Neutrophil (primary cell): ENCODE measurements around the gene CHST11.
"Not testable (repeated sequence)": the region's sequence is repeated elsewhere in the genome, so short reads cannot be mapped to it uniquely, and the experiment has no call there.

Experiments used
- H3K27ac ChIP-seq: fragments of 200-600 bp; sonication (generic); 2 replicates; pipeline ENCODE4 v1.5.1; 2016; ENCODE audit warnings: mild to moderate bottlenecking, moderate library complexity
- H3K27me3 ChIP-seq: fragments of 200-600 bp; sonication (generic); 2 replicates; pipeline ENCODE4 v1.6.0; 2016; ENCODE audit warnings: mild to moderate bottlenecking
- H3K36me3 ChIP-seq: fragments of 200-600 bp; sonication (generic); 2 replicates; pipeline ENCODE4 v1.5.1; 2017
- H3K4me1 ChIP-seq, 2 experiments: fragments of 200-600 bp in 1 of 2; sonication (generic) in 1 of 2; 1 replicate in 1 of 2; 2 replicates in 1 of 2; pipeline versions ENCODE4 v1.5.1 to v1.6.1; 2013 to 2016; ENCODE audit warnings: low read depth in 1 of 2, low read length in 1 of 2, mild to moderate bottlenecking in 1 of 2, moderate library complexity in 1 of 2; ENCODE audit not compliant: control insufficient read depth in 1 of 2, insufficient read depth in 1 of 2
- H3K4me3 ChIP-seq, 2 experiments: fragments of 200-600 bp in 1 of 2; sonication (generic) in 1 of 2; 1 replicate in 1 of 2; 2 replicates in 1 of 2; pipeline ENCODE4 v1.5.1; 2013 to 2016; ENCODE audit warnings: low read depth in 1 of 2, low read length in 1 of 2, mild to moderate bottlenecking in 1 of 2, moderate library complexity in 1 of 2
- H3K9me3 ChIP-seq: fragments of 200-600 bp; sonication (generic); 2 replicates; pipeline ENCODE4 v1.5.1; 2016
- TF ChIP-seq, protein P1 (sequence below): fragments of 200-600 bp; sonication (generic); IDR thresholded peaks from 2 replicates; pipeline ENCODE4 v1.5.1; 2016; ENCODE audit warnings: antibody characterized with exemption

The CHST11 gene

GRCh38 chr12:104562763-104563162 lies 106.0 kb downstream of the CHST11 start:
- Histone ChIP-seq H3K9me3 (no peaks in the 10 kb centered on the region), H3K4me1 (peaks cover 16 to 25% of the 10 kb centered on the region in 2 experiments), H3K4me3 (no peak overlapping the region), H3K27ac (no peak overlapping the region), H3K27me3 (no peaks in the 10 kb centered on the region), H3K36me3 (no peaks in the 10 kb centered on the region)
- TF ChIP-seq, protein P1, sequence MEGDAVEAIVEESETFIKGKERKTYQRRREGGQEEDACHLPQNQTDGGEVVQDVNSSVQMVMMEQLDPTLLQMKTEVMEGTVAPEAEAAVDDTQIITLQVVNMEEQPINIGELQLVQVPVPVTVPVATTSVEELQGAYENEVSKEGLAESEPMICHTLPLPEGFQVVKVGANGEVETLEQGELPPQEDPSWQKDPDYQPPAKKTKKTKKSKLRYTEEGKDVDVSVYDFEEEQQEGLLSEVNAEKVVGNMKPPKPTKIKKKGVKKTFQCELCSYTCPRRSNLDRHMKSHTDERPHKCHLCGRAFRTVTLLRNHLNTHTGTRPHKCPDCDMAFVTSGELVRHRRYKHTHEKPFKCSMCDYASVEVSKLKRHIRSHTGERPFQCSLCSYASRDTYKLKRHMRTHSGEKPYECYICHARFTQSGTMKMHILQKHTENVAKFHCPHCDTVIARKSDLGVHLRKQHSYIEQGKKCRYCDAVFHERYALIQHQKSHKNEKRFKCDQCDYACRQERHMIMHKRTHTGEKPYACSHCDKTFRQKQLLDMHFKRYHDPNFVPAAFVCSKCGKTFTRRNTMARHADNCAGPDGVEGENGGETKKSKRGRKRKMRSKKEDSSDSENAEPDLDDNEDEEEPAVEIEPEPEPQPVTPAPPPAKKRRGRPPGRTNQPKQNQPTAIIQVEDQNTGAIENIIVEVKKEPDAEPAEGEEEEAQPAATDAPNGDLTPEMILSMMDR = no peak

DNA sequence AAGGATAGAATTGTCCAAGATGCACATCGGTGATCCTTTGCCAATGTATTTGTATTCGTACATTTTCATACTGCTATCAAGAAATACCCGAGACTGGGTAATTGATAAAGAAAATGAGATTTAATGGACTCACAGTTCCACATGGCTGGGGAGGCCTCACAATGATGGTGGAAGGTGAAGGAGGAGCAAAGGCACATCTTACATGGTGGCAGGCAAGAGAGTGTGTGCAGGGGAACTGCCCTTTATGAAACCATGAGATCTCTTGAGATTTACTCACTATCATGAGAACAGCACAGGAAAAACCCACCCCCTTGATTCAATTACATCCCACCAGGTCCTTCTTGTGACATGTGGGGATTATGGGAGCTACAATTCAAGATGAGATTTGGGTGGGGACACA lies 107.9 kb downstream of the CHST11 start:
- H3K27me3 ChIP-seq, H3K9me3 ChIP-seq, H3K36me3 ChIP-seq, H3K4me3 ChIP-seq: not testable (repeated sequence)
- Histone ChIP-seq H3K4me1 (peaks cover 34 to 44% of the 10 kb centered on the region in 2 experiments), H3K27ac (peak overlapping the region; percentile 13)

GRCh38 chr12:104565606-104566243 lies 109.0 kb downstream of the CHST11 start:
- H3K4me1 ChIP-seq = peaks cover 45 to 55% of the 10 kb centered on the region in 2 experiments
- peak overlapping the region; percentile 94 for H3K27ac ChIP-seq
- H3K36me3 ChIP-seq = no peaks in the 10 kb centered on the region
- H3K27me3 ChIP-seq = no peaks in the 10 kb centered on the region
- no peaks in the 10 kb centered on the region for H3K9me3 ChIP-seq
- TF ChIP-seq, protein P1 = no peak
- no peak overlapping the region for H3K4me3 ChIP-seq

GRCh38 chr12:104566244-104566993 lies 109.7 kb downstream of the CHST11 start:
- H3K9me3 ChIP-seq = no peaks in the 10 kb centered on the region
- H3K27ac ChIP-seq = peak overlapping the region; percentile 94
- peaks cover 52 to 61% of the 10 kb centered on the region in 2 experiments for H3K4me1 ChIP-seq
- no peaks in the 10 kb centered on the region for H3K36me3 ChIP-seq
- no peak overlapping the region for H3K4me3 ChIP-seq
- H3K27me3 ChIP-seq = no peaks in the 10 kb centered on the region
- TF ChIP-seq, protein P1 = no peak

DNA sequence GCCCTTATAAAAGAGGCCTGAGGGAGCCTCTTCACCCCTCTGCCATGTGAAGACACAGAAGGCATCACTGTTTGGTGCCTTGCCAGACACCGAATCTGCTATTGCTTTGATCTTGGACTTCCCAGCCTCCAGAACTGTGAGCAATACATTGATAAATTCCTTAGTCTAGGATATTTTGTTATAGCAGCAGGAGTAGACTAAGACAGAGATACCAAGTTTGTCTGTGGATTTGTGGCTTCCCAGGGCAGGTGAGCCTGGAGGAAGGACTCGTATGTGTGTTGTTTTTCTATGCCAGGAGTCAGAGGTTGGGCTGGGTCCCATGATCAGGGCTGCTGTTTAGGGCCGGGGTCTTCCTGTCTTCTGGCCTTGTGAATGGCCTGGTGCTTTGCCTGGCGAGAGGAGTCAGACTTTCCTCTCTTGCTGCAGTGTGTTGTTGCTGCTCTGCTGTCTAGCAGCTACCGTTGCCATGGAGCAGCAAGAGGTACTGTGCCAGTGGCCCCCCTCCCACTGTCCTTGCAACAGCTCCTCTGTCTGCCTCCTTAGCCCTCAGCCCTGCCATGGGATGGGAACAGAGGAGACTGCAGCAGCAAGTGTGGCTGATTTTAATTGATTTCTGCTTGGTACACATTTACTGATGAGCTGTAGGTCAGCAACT lies 111.2 kb downstream of the CHST11 start:
- Histone ChIP-seq H3K9me3 (no peaks in the 10 kb centered on the region), H3K4me3 (peak overlapping the region; percentile 1 to 53), H3K27ac (peak overlapping the region; percentile 94), H3K36me3 (no peaks in the 10 kb centered on the region), H3K27me3 (no peaks in the 10 kb centered on the region), H3K4me1 (peaks cover 55 to 70% of the 10 kb centered on the region in 2 experiments)
- TF ChIP-seq, protein P1 = no peak

DNA sequence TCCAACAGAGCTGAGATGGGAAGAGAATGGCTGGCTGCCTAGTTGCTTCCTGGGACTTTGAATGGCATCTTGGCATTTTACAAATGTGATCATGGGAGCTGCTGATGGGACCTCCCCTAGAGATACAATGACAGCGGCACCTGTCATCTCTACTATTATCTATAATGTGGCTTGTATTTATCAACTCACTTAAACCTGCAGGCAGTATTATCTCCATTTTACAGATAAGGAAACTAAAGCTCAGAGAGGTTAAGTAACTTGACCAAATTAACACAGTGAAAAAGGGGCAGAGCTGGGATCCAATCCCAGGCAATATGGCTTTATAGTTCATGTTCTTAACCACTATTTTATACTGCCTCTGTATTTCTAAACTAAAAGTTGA lies 111.7 kb downstream of the CHST11 start:
- no peaks in the 10 kb centered on the region for H3K9me3 ChIP-seq
- H3K4me1 ChIP-seq = peaks cover 55 to 70% of the 10 kb centered on the region in 2 experiments
- H3K27ac ChIP-seq = peak overlapping the region; percentile 94
- H3K27me3 ChIP-seq = no peaks in the 10 kb centered on the region
- peak overlapping the region; percentile 1 to 53 for H3K4me3 ChIP-seq
- TF ChIP-seq, protein P1 = no peak
- H3K36me3 ChIP-seq = no peaks in the 10 kb centered on the region
